GM23338 (cell line): Measurements from ENCODE around the gene FBXO2. TPM values are rescaled to one million over a fixed set of nuclear protein-coding genes. Genes with fewer than 3 reads are reported as not detected.

Experiments
- ATAC-seq: fragments of 200-7000 bp; cut with Tn5 transposase; 3 replicates; pipeline ENCODE4 v1.9.1; 2020
- DNase-seq: peaks from one replicate; pipeline ENCODE4 v3.0.0-alpha.2; 2015; ENCODE audit warnings: low spot score
- H2AFZ ChIP-seq: fragments of 200-600 bp; sonication (generic); 2 replicates; pipeline ENCODE4 v1.8.0; 2016; ENCODE audit warnings: antibody characterized with exemption, mild to moderate bottlenecking, moderate library complexity
- H3F3A ChIP-seq: fragments of 200-600 bp; sonication (generic); replicated peaks from 2 replicates; pipeline ENCODE4 v1.8.0; 2017; ENCODE audit warnings: antibody characterized with exemption, mixed run types, low read depth
- H3K27ac ChIP-seq: fragments of 200-600 bp; sonication (generic); 2 replicates; pipeline ENCODE4 v1.6.1; 2016; ENCODE audit warnings: low read depth
- H3K27me3 ChIP-seq: fragments of 200-600 bp; sonication (generic); 2 replicates; pipeline ENCODE4 v1.8.0; 2016; ENCODE audit warnings: mild to moderate bottlenecking, mixed run types, moderate library complexity; ENCODE audit not compliant: insufficient read depth
- H3K36me3 ChIP-seq: fragments of 200-600 bp; sonication (generic); 2 replicates; pipeline ENCODE4 v1.8.0; 2016; ENCODE audit warnings: mild to moderate bottlenecking; ENCODE audit not compliant: insufficient read depth
- H3K4me1 ChIP-seq: fragments of 200-600 bp; sonication (generic); 2 replicates; pipeline ENCODE4 v1.8.0; 2016; ENCODE audit warnings: mild to moderate bottlenecking, moderate library complexity; ENCODE audit not compliant: insufficient read depth
- H3K4me2 ChIP-seq: fragments of 200-600 bp; sonication (generic); 2 replicates; pipeline ENCODE4 v1.7.1; 2017; ENCODE audit warnings: mixed run types
- H3K4me3 ChIP-seq: fragments of 200-600 bp; sonication (generic); 2 replicates; pipeline ENCODE4 v1.6.1; 2016; ENCODE audit warnings: mixed run types
- H3K79me2 ChIP-seq: fragments of 200-600 bp; sonication (generic); replicated peaks from 2 replicates; pipeline ENCODE4 v1.8.0; 2017; ENCODE audit warnings: mild to moderate bottlenecking; ENCODE audit not compliant: insufficient read depth
- H3K9me2 ChIP-seq: fragments of 200-600 bp; sonication (generic); 2 replicates; pipeline ENCODE4 v1.8.0; 2017; ENCODE audit not compliant: insufficient read depth
- H4K20me1 ChIP-seq: fragments of 200-600 bp; sonication (generic); replicated peaks from 2 replicates; pipeline ENCODE4 v1.8.0; 2017; ENCODE audit warnings: mild to moderate bottlenecking; ENCODE audit not compliant: insufficient read depth
- H3K27ac Mint-ChIP-seq: 2 replicates; pipeline ENCODE4 v1.8.0; 2020; ENCODE audit warnings: inconsistent platforms, mild to moderate bottlenecking, moderate library complexity, mixed read lengths
- H3K27me3 Mint-ChIP-seq: 3 replicates; pipeline ENCODE4 v1.8.0; 2022; ENCODE audit warnings: low read depth, mild to moderate bottlenecking, moderate library complexity, mixed read lengths, inconsistent platforms; ENCODE audit not compliant: insufficient read depth, poor library complexity
- H3K36me3 Mint-ChIP-seq: 3 replicates; pipeline ENCODE4 v1.8.0; 2021; ENCODE audit warnings: low read depth, mild to moderate bottlenecking, inconsistent platforms, moderate library complexity, mixed read lengths
- H3K4me1 Mint-ChIP-seq: 3 replicates; pipeline ENCODE4 v1.8.0; 2020; ENCODE audit warnings: mild to moderate bottlenecking, inconsistent platforms, mixed read lengths
- H3K4me3 Mint-ChIP-seq: 3 replicates; pipeline ENCODE4 v1.8.0; 2021; ENCODE audit warnings: moderate library complexity, mild to moderate bottlenecking, inconsistent platforms, mixed read lengths
- H3K9me3 Mint-ChIP-seq: 3 replicates; pipeline ENCODE4 v1.8.0; 2020; ENCODE audit warnings: moderate library complexity, mild to moderate bottlenecking, inconsistent platforms, mixed read lengths
- CREB1 ChIP-seq: fragments of 250-450 bp; sonication (Bioruptor Pico); IDR thresholded peaks from 2 replicates; pipeline ENCODE4 v1.5.0; 2020; ENCODE audit warnings: low read depth, mild to moderate bottlenecking, moderate library complexity
- CTCF ChIP-seq, 2 experiments: fragments of 200-600 bp in 1 of 2; sonication (generic) in 1 of 2; conservative IDR thresholded peaks; 2 replicates each; pipeline versions ENCODE4 v1.5.1 to v1.6.1; 2016 to 2017; ENCODE audit warnings: antibody characterized with exemption in 2 of 2, low read depth in 2 of 2, mild to moderate bottlenecking in 2 of 2, moderate library complexity in 1 of 2
- ETS1 ChIP-seq: IDR thresholded peaks from 2 replicates; pipeline ENCODE4 v1.6.1; 2016; ENCODE audit warnings: antibody characterized with exemption
- EZH2 ChIP-seq: fragments of 200-600 bp; sonication (generic); IDR thresholded peaks from one replicate; pipeline ENCODE4 v1.8.0; 2017; ENCODE audit warnings: antibody characterized with exemption, mild to moderate bottlenecking, low read depth; ENCODE audit not compliant: unreplicated experiment
- NANOG ChIP-seq: IDR thresholded peaks from 2 replicates; pipeline ENCODE4 v1.6.1; 2016; ENCODE audit warnings: antibody characterized with exemption, borderline replicate concordance
- POLR2AphosphoS5 ChIP-seq: IDR thresholded peaks from 2 replicates; pipeline ENCODE4 v1.6.1; 2016; ENCODE audit warnings: antibody characterized with exemption, low read depth
- ZNF114 ChIP-seq: fragments of 250-450 bp; sonication (Bioruptor Pico); IDR thresholded peaks from 2 replicates; pipeline ENCODE4 v1.5.0; 2020; ENCODE audit warnings: mild to moderate bottlenecking, moderate library complexity
- ZNF331 ChIP-seq: fragments of 250-450 bp; sonication (Bioruptor Pico); IDR thresholded peaks from 2 replicates; pipeline ENCODE4 v1.5.0; 2020; ENCODE audit warnings: low read depth, mild to moderate bottlenecking, moderate library complexity
- polyA plus RNA-seq: library from polyadenylated mRNA; unstranded; fragments of >200 nt; fragmentation: Nextera tagmentation; extraction: Ambion mirVana; gene quantifications from 2 replicates; pipeline ENCODE4 v1.2.1, GENCODE V29; 2016
- total RNA-seq: library from RNA; depleted of rRNA; stranded (reverse); fragments of >200 nt; shearing (Covaris generic); gene quantifications from 2 replicates; pipeline ENCODE4 v1.2.3, GENCODE V29; 2014
- TF ChIP-seq, protein P1 (sequence below): fragments of 250-450 bp; sonication (Bioruptor Pico); IDR thresholded peaks from 2 replicates; pipeline ENCODE4 v1.5.0; 2020; ENCODE audit warnings: mild to moderate bottlenecking, moderate library complexity

Gene FBXO2
- total and polyA plus RNA-seq, 2 experiments from 2014 or later: 44.4 to 84.6 TPM

DNA sequence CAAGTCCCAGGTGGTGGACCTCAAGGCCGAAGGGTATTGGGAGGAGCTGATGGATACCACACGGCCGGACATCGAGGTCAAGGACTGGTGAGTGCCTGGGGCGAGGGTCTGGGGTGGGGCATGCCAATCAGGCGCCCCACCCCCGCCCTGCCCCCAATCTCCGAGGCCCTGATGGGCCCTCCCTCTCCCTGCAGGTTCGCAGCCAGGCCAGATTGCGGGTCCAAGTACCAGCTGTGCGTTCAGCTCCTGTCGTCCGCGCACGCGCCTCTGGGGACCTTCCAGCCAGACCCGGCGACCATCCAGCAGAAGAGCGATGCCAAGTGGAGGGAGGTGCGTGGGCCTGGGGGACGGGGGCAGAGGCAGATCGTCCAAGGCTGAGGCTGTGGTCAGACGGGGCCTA, 4.3 kb upstream of the FBXO2 start:
- H3K79me2 ChIP-seq: no peaks in the 10 kb centered on the region
- no peak for TF ChIP-seq ETS1
- TF ChIP-seq EZH2: no peak
- TF ChIP-seq ZNF114 (CRISPR knock-in tag): no peak
- TF ChIP-seq CTCF (conservative IDR thresholded peaks at IDR 0.05; ENCODE audit: low read depth in 2 of 2): no peak
- TF ChIP-seq CREB1 (CRISPR knock-in tag): no peak
- TF ChIP-seq NANOG: no peak

DNA sequence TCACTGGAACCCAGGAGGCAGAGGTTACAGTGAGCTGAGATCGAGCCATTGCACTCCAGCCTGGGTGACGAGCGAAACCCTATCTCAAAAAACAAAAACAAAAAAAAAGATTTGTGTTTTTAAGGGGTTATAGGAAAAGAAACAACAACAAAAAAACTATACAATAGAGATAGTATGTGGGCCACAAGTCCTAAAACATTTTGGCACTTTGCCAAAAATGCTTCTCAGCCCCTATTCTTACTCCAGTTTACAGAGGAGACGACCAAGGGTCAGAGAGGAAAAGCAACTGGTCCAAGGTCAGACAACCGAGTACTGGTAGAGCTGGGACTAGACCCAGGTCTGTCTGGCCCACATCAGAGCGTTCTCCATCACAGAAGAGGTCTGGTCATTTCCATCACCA, 3.4 kb upstream of the FBXO2 start:
- H3K4me1 ChIP-seq: peaks cover 20% of the 10 kb centered on the region
- ATAC-seq: no peak
- H3K4me3 ChIP-seq: no peak overlapping the region
- Mint-ChIP-seq H3K4me3 (no peak overlapping the region), H3K9me3 (no peaks in the 10 kb centered on the region; the same call in 2 of the 3 replicates), H3K27ac (no peak overlapping the region), H3K27me3 (peaks cover 10% of the 10 kb centered on the region), H3K36me3 (peaks cover 27% of the 10 kb centered on the region; the same call in 2 of the 3 replicates), H3K4me1 (peaks cover 15% of the 10 kb centered on the region)
- H3K4me2 ChIP-seq: no peak overlapping the region
- no peaks in the 10 kb centered on the region for H3K27me3 ChIP-seq
- peaks cover 6% of the 10 kb centered on the region for H4K20me1 ChIP-seq
- peaks cover 6% of the 10 kb centered on the region for H3K79me2 ChIP-seq
- peaks cover 19% of the 10 kb centered on the region; the same call in 1 of the 2 replicates for H3K36me3 ChIP-seq
- no peak overlapping the region for H3K27ac ChIP-seq
- DNase-seq: no peak
- no peak overlapping the region for H2AFZ ChIP-seq
- no peaks in the 10 kb centered on the region for H3K9me2 ChIP-seq
- H3F3A ChIP-seq: peaks cover 14% of the 10 kb centered on the region
- TF ChIP-seq ZNF331 (CRISPR knock-in tag) (no peak), POLR2AphosphoS5 (no peak), CTCF (conservative IDR thresholded peaks at IDR 0.05; ENCODE audit: low read depth in 2 of 2) (no peak), CREB1 (CRISPR knock-in tag) (no peak), EZH2 (no peak), ZNF114 (CRISPR knock-in tag) (no peak)
- TF ChIP-seq, protein P1, sequence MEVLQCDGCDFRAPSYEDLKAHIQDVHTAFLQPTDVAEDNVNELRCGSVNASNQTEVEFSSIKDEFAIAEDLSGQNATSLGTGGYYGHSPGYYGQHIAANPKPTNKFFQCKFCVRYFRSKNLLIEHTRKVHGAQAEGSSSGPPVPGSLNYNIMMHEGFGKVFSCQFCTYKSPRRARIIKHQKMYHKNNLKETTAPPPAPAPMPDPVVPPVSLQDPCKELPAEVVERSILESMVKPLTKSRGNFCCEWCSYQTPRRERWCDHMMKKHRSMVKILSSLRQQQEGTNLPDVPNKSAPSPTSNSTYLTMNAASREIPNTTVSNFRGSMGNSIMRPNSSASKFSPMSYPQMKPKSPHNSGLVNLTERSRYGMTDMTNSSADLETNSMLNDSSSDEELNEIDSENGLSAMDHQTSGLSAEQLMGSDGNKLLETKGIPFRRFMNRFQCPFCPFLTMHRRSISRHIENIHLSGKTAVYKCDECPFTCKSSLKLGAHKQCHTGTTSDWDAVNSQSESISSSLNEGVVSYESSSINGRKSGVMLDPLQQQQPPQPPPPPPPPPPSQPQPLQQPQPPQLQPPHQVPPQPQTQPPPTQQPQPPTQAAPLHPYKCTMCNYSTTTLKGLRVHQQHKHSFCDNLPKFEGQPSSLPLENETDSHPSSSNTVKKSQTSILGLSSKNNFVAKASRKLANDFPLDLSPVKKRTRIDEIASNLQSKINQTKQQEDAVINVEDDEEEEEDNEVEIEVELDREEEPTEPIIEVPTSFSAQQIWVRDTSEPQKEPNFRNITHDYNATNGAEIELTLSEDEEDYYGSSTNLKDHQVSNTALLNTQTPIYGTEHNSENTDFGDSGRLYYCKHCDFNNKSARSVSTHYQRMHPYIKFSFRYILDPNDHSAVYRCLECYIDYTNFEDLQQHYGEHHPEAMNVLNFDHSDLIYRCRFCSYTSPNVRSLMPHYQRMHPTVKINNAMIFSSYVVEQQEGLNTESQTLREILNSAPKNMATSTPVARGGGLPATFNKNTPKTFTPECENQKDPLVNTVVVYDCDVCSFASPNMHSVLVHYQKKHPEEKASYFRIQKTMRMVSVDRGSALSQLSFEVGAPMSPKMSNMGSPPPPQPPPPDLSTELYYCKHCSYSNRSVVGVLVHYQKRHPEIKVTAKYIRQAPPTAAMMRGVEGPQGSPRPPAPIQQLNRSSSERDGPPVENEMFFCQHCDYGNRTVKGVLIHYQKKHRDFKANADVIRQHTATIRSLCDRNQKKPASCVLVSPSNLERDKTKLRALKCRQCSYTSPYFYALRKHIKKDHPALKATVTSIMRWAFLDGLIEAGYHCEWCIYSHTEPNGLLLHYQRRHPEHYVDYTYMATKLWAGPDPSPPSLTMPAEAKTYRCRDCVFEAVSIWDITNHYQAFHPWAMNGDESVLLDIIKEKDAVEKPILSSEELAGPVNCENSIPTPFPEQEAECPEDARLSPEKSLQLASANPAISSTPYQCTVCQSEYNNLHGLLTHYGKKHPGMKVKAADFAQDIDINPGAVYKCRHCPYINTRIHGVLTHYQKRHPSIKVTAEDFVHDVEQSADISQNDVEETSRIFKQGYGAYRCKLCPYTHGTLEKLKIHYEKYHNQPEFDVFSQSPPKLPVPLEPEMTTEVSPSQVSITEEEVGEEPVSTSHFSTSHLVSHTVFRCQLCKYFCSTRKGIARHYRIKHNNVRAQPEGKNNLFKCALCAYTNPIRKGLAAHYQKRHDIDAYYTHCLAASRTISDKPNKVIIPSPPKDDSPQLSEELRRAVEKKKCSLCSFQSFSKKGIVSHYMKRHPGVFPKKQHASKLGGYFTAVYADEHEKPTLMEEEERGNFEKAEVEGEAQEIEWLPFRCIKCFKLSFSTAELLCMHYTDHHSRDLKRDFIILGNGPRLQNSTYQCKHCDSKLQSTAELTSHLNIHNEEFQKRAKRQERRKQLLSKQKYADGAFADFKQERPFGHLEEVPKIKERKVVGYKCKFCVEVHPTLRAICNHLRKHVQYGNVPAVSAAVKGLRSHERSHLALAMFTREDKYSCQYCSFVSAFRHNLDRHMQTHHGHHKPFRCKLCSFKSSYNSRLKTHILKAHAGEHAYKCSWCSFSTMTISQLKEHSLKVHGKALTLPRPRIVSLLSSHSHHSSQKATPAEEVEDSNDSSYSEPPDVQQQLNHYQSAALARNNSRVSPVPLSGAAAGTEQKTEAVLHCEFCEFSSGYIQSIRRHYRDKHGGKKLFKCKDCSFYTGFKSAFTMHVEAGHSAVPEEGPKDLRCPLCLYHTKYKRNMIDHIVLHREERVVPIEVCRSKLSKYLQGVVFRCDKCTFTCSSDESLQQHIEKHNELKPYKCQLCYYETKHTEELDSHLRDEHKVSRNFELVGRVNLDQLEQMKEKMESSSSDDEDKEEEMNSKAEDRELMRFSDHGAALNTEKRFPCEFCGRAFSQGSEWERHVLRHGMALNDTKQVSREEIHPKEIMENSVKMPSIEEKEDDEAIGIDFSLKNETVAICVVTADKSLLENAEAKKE (CRISPR knock-in tag): no peak

More for the DNA sequence above, 4.3 kb upstream of the FBXO2 start:
- ATAC-seq (no peak), DNase-seq (no peak)
- H3K36me3 Mint-ChIP-seq: peaks cover 31% of the 10 kb centered on the region; the same call in 2 of the 3 replicates
- peaks cover 9% of the 10 kb centered on the region; the same call in 2 of the 3 replicates for H3K4me1 Mint-ChIP-seq
- peaks cover 6% of the 10 kb centered on the region for H4K20me1 ChIP-seq
- peaks cover 11% of the 10 kb centered on the region for H3K27me3 Mint-ChIP-seq
- no peaks in the 10 kb centered on the region for H3K27me3 ChIP-seq
- no peaks in the 10 kb centered on the region for H3K9me2 ChIP-seq
- H3F3A ChIP-seq: peaks cover 20% of the 10 kb centered on the region
- no peak overlapping the region for H3K27ac ChIP-seq
- H3K4me1 ChIP-seq: peaks cover 11% of the 10 kb centered on the region
- H2AFZ ChIP-seq: no peak overlapping the region
- H3K4me3 Mint-ChIP-seq: no peak overlapping the region
- no peaks in the 10 kb centered on the region for H3K9me3 Mint-ChIP-seq
- H3K4me2 ChIP-seq: no peak overlapping the region
- H3K36me3 ChIP-seq: peaks cover 19% of the 10 kb centered on the region; the same call in 1 of the 2 replicates
- H3K4me3 ChIP-seq: no peak overlapping the region
- H3K27ac Mint-ChIP-seq: no peak overlapping the region
